CD4-positive, alpha-beta T cell (primary cell): ENCODE results near the gene ABLIM1. TPM values are rescaled to one million over a fixed set of nuclear protein-coding genes. Genes with fewer than 3 reads are reported as not detected.

Source experiments
- ATAC-seq: fragments of 200-7000 bp; cut with Tn5 transposase; one replicate; pipeline ENCODE4 v1.10.0; 2022; ENCODE audit warnings: mild to moderate bottlenecking; ENCODE audit not compliant: poor library complexity
- CTCF ChIA-PET: fragments of 350-600 bp; sonication (Branson Sonifier 250); formaldehyde crosslinking; loops from one replicate; lab custom pipeline; 2021; ENCODE audit warnings: antibody characterized with exemption, inconsistent platforms; lab: Charles Lee
- POLR2A ChIA-PET: fragments of 350-600 bp; sonication (Branson Sonifier 250); formaldehyde crosslinking; loops from one replicate; lab custom pipeline; 2021; ENCODE audit warnings: antibody characterized with exemption, inconsistent platforms; lab: Charles Lee
- DNase-seq, 14 experiments: peaks; one replicate each; pipeline ENCODE4 v3.0.0-alpha.2; 2013 to 2020; ENCODE audit warnings: mixed read lengths in 2 of 14
- H3K27ac ChIP-seq, 2 donors: one replicate each; pipeline versions ENCODE4 v1.5.1 to v1.7.0; 2013; ENCODE audit warnings: low read length in 2 of 2, low read depth in 1 of 2, mild to moderate bottlenecking in 1 of 2
- H3K27me3 ChIP-seq, 2 experiments: 1 replicate in 1 of 2; 2 replicates in 1 of 2; pipeline versions ENCODE4 v1.6.1 to v1.7.0; 2013; ENCODE audit warnings: low read length in 2 of 2, control low read depth in 1 of 2, mild to moderate bottlenecking in 1 of 2, moderate library complexity in 1 of 2; ENCODE audit not compliant: insufficient read depth in 2 of 2, control insufficient read depth in 1 of 2
- H3K36me3 ChIP-seq: one replicate; pipeline ENCODE4 v1.6.1; 2013; ENCODE audit warnings: low read length, control low read depth; ENCODE audit not compliant: insufficient read depth
- H3K4me1 ChIP-seq: one replicate; pipeline ENCODE4 v1.6.1; 2013; ENCODE audit warnings: low read length, control low read depth; ENCODE audit not compliant: insufficient read depth
- H3K4me3 ChIP-seq: one replicate; pipeline ENCODE4 v1.5.1; 2013; ENCODE audit warnings: mild to moderate bottlenecking, low read length, moderate library complexity
- H3K9me3 ChIP-seq, 2 experiments: 1 replicate in 1 of 2; 2 replicates in 1 of 2; pipeline versions ENCODE4 v1.6.1 to v1.7.0; 2013; ENCODE audit warnings: low read length in 2 of 2, mild to moderate bottlenecking in 2 of 2, control low read depth in 1 of 2, moderate library complexity in 1 of 2; ENCODE audit not compliant: control insufficient read depth in 1 of 2, insufficient read depth in 1 of 2
- H3K27ac Mint-ChIP-seq: one replicate; pipeline ENCODE4 v1.8.0; 2020; ENCODE audit warnings: mixed read lengths
- H3K27me3 Mint-ChIP-seq: one replicate; pipeline ENCODE4 v1.8.0; 2021; ENCODE audit warnings: mixed read lengths
- H3K36me3 Mint-ChIP-seq: one replicate; pipeline ENCODE4 v1.8.0; 2021; ENCODE audit warnings: low read depth, mixed read lengths
- H3K4me1 Mint-ChIP-seq: one replicate; pipeline ENCODE4 v1.8.0; 2021; ENCODE audit warnings: low read depth, mixed read lengths
- H3K4me3 Mint-ChIP-seq: one replicate; pipeline ENCODE4 v1.8.0; 2020; ENCODE audit warnings: mild to moderate bottlenecking, mixed read lengths
- H3K9me3 Mint-ChIP-seq: one replicate; pipeline ENCODE4 v1.8.0; 2020; ENCODE audit warnings: mixed read lengths
- CTCF ChIP-seq: fragments of 200-600 bp; IDR thresholded peaks from one replicate; pipeline ENCODE4 v1.8.0; 2022; ENCODE audit warnings: antibody characterized with exemption, mild to moderate bottlenecking
- intact Hi-C, 2 experiments: fragments of 100-400 bp; cut with DNase I in 1 of 2; cut with micrococcal nuclease in 1 of 2; formaldehyde crosslinking; loops; one replicate each; pipeline versions ENCODE4 v1.15.1 to v1.9.0; 2023 to 2025; cut with DNase I, micrococcal nuclease
- total RNA-seq, 174 experiments: library from RNA in 2 of 174; stranded (reverse) in 2 of 174; gene quantifications; one replicate each; pipeline ENCODE4 v1.2.3 and lab custom pipeline; 2021 to 2026

The ABLIM1 gene
- total RNA-seq, 2 experiments from 2014 or later, result 217 to 224 TPM

- Mint-ChIP-seq H3K4me3 (no peak overlapping the region), H3K9me3 (no peaks in the 10 kb centered on the region), H3K36me3 (peaks cover 8% of the 10 kb centered on the region), H3K4me1 (peaks cover 12% of the 10 kb centered on the region), H3K27ac (no peak overlapping the region), H3K27me3 (no peaks in the 10 kb centered on the region)
- no peaks in the 10 kb centered on the region for H3K36me3 ChIP-seq
- no peak for TF ChIP-seq CTCF
- H3K4me1 ChIP-seq, result peaks cover 5% of the 10 kb centered on the region
- H3K9me3 ChIP-seq, result peaks cover 7 to 11% of the 10 kb centered on the region in 2 experiments
- H3K4me3 ChIP-seq, result no peak overlapping the region
- CTCF ChIA-PET, result interaction anchor here (0.8 to 1.8 kb wide), 2 partner anchors 20 to 82 kb away, joined by 3 to 10 read pairs; no protein-coding TSS in a partner anchor
- ATAC-seq, result no peak
- intact Hi-C loops, result loop anchor here (2.0 to 5.0 kb wide), 3 partner anchors 149 to 574 kb away; no protein-coding TSS in a partner anchor
- POLR2A ChIA-PET, result no interaction called here
- no peak for DNase-seq
- no peaks in the 10 kb centered on the region for H3K27me3 ChIP-seq
- H3K27ac ChIP-seq, result no peak overlapping the region
Measured at GRCh38 chr10:114553436-114553835, 104.6 kb downstream of the ABLIM1 start.

GRCh38 chr10:114552050-114552449, 106.0 kb downstream of the ABLIM1 start:
- DNase-seq (no peak), ATAC-seq (no peak)
- no peak overlapping the region for H3K27ac ChIP-seq
- H3K27me3 ChIP-seq, result no peaks in the 10 kb centered on the region
- Mint-ChIP-seq H3K27me3 (no peaks in the 10 kb centered on the region), H3K27ac (no peak overlapping the region), H3K9me3 (no peaks in the 10 kb centered on the region), H3K4me3 (no peak overlapping the region), H3K36me3 (no peaks in the 10 kb centered on the region), H3K4me1 (peaks cover 26% of the 10 kb centered on the region)
- no peak for TF ChIP-seq CTCF
- H3K4me1 ChIP-seq, result peaks cover 19% of the 10 kb centered on the region
- H3K36me3 ChIP-seq, result no peaks in the 10 kb centered on the region
- no peak overlapping the region for H3K4me3 ChIP-seq
- H3K9me3 ChIP-seq, result no peaks in the 10 kb centered on the region
- CTCF ChIA-PET, result interaction anchor here (0.9 kb wide), 1 partner anchor 9 kb away, joined by 3 read pairs; no protein-coding TSS in a partner anchor
- POLR2A ChIA-PET, result interaction anchor here (0.7 kb wide), 1 partner anchor 81 kb away, joined by 4 read pairs; no protein-coding TSS in a partner anchor
- intact Hi-C loops, result loop anchor here (2.0 to 5.0 kb wide), 3 partner anchors 151 to 575 kb away; no protein-coding TSS in a partner anchor

GRCh38 chr10:114551636-114551972, 106.5 kb downstream of the ABLIM1 start:
- CTCF ChIA-PET, result no interaction called here
- Mint-ChIP-seq H3K27ac (no peak overlapping the region), H3K4me1 (peaks cover 30% of the 10 kb centered on the region), H3K4me3 (no peak overlapping the region), H3K36me3 (no peaks in the 10 kb centered on the region), H3K9me3 (no peaks in the 10 kb centered on the region), H3K27me3 (no peaks in the 10 kb centered on the region)
- Histone ChIP-seq H3K27ac (no peak overlapping the region), H3K4me3 (no peak overlapping the region), H3K9me3 (no peaks in the 10 kb centered on the region), H3K27me3 (no peaks in the 10 kb centered on the region), H3K4me1 (peaks cover 23% of the 10 kb centered on the region), H3K36me3 (no peaks in the 10 kb centered on the region)
- ATAC-seq, result no peak
- intact Hi-C loops, result loop anchor here (1.0 to 5.0 kb wide), 3 partner anchors 143 to 576 kb away; partner anchors contain the start of gene FHIP2A (in 1 of the 2)
- TF ChIP-seq CTCF, result no peak
- DNase-seq, result no peak
- POLR2A ChIA-PET, result interaction anchor here (0.7 kb wide), 1 partner anchor 80 kb away, joined by 4 read pairs; no protein-coding TSS in a partner anchor
